Tongue (tissue), 2 donors: Measurements from ENCODE around the gene RIN2. TPM values are rescaled to one million over a fixed set of nuclear protein-coding genes. Genes with fewer than 3 reads are reported as not detected.

ENCODE experiments used
- DNase-seq: peaks from one replicate; pipeline ENCODE4 v3.0.0-alpha.2; 2015
- total RNA-seq: library from RNA; depleted of rRNA; stranded (reverse); fragments of >200 nt; gene quantifications from one replicate; pipeline ENCODE4 v1.2.3, GENCODE V29; 2014

RIN2 gene
- 37.3 TPM for total RNA-seq

GRCh38 chr20:19758133-19758500 lies at the start of gene RIN2:
Gene RIN2, plus strand, starts transcription at chr20:19758258. Its CDS starts 131,344 bp downstream, at chr20:19889602.
- DNase-seq = no peak

- DNase-seq = peak; percentile 44
Measured at GRCh38 chr20:19709635-19710335, 48.3 kb upstream of the RIN2 start.

GRCh38 chr20:19710336-19711120 lies 47.5 kb upstream of the RIN2 start:
- peak; percentile 51 for DNase-seq

- DNase-seq = no peak
Measured at GRCh38 chr20:19711126-19711525, 46.9 kb upstream of the RIN2 start.

DNA sequence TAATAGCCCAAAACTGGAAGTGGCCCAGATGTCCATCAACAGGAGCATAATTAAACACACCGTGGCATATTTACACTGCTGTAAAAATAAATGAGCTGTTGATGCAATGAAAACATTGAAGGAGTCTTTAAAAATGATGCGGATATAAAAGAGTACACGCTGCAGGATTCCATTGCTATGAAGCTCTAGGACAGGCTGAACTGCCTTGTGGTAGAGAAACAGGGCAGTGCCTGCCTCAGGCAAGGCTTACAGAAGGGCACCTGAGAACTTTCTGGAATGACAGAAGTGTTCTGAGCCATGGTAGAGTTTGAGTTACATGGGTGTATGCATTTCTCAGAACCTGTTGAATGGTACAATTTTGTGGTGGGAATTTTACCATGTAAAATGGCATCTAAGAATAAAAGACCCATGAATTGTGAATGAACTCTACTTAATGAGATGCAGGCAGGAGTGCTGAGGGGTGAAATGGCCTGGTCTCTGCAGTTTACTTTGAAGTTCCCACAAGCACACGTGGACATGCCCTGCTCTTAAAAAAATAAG lies 45.3 kb upstream of the RIN2 start:
- peak; percentile 65 for DNase-seq

DNA sequence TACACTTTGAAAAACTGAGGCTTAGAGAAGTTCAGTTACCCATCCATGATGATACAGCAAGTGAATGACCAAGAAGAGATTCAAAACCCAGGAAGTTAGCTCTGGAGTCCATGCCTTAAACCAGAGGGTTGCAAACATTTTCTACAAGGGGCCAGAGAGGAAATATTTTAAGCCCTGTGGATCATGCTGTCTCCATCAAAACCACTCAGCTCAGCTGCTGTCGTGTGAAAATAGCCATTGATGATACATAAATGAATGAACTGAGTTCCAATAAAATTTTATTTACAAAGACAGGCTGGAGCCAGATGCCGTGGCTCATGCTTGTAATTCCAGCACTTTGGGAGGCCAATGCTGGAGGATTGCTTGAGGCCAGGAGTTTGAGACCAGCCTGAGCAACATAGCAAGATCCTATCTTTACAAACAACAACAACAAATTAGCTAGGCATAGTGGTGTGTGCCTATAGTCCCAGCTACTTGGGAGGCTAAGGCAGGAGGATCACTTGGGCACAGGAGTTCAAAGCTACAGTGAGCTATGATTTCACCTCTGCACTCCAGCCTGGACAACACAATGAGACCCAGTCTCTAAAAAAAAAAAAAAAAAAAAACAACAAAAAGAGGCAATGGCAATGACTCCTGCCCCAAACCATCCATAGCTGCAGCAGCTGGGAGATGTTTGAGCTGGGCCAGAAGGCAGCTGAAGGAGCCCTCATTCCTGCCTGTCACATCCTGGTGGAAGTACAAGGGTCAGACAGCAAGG lies 44.1 kb upstream of the RIN2 start:
- DNase-seq = no peak

- no peak for DNase-seq
Measured at GRCh38 chr20:19714579-19714840, 43.5 kb upstream of the RIN2 start.

DNA sequence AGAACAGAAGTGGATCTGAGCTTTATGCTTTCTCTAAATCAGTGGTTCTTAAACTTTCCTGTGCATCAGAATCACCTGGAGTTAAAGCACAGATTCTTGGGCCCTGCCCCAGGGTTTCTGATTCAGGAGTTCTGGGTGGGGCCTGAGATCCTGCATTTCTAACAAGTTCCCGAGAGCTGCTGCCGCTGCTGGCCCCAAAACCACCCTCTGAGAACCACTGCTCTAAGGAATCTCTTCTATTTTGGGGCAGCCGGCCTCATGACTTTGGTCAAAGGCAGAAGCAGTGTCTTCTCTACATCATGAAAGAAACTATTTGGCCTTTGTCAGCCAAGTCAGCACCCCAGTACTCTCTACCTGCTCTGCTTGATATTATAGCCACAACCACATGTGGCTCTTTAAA lies 42.1 kb upstream of the RIN2 start:
- DNase-seq = no peak

GRCh38 chr20:19718880-19719279 lies 39.2 kb upstream of the RIN2 start:
- DNase-seq = no peak

DNA sequence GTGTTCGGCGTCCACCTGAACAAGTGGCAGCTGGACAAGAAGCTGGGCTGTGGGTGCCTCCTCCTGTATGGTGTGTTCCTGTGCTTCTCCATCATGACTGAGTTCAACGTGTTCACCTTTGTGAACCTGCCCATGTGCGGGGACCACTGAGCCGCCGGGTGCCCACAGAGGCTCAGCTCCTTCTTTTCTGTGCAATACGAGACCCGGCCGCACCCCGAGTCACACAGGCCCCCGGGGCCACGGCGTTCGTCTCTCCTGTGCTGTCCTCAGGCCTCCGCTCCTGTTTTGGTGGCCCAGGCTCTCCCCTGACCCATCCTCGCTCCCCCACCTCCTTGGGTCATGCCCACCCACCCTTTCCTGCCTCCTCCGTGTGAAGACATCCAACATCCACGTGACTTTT lies 37.1 kb upstream of the RIN2 start:
- DNase-seq = no peak

DNA sequence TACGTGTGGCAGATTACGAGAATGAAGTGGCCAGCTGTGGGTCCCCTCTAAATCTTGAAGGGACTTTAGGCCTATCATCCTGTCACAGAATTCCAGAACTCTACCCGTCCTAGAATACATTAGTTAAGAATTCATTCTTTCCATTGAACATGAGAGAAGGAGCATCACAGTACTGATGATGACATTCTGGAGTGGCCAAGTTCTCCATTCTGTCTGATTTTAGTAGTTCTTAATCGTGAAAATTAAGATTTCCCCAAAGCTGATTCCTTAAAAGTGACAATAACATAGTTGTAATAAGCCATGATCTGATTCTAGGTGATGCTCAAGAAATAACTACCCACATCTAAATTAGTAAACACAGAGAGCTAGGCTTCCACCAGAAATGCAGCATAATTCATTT lies 35.0 kb upstream of the RIN2 start:
- DNase-seq = no peak

DNA sequence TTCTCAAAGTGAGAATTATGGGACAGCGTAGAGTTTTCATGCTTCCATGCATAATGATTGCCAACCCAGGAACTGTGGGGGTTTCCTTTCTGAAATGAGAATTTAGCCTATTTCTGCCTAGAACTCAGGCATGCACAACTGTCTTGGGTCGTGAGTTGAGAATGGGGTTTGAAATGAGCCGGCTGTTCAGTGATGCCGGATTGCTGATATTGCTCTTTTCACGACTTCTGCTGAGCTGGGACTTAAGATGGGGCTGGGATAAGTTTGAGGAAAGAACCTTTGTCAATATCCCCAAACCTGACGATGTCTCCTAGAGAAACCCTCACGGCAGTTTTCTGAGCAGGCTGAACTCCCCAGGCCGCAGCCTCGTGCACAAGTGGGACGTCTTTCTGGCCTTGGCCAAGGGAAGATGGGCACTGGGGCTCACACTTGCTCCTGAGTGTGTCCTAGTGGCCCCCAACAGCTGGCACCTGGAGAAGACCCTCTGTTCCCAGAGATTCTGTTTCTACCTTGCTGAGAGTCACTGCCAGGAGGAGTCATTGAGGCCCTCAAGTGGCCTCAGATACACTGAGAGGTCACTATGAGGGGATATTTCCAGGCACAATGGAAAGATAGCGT lies 34.1 kb upstream of the RIN2 start:
- DNase-seq = no peak

DNA sequence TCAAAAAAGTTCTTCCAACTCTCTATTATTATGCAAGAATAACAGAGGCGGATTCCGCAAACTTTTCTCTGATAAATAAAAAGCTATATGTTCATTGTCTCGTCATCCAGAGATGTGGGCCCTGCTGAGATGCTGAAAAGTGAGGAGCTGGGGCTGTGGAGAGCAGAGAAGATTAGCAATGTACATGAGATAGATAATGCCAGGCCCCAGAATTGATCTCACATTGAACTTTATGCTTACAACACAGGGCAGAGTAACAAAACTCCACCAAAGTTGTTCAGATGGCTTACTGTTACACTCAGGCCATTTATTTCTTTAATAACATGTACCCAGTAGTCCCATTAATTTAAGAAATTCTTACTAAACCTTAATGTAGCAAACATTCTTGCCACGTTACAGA lies 32.7 kb upstream of the RIN2 start:
- no peak for DNase-seq

- DNase-seq = no peak
Measured at GRCh38 chr20:19725814-19726525, 32.1 kb upstream of the RIN2 start.

- no peak for DNase-seq
Measured at GRCh38 chr20:19727251-19727847, 30.7 kb upstream of the RIN2 start.

DNA sequence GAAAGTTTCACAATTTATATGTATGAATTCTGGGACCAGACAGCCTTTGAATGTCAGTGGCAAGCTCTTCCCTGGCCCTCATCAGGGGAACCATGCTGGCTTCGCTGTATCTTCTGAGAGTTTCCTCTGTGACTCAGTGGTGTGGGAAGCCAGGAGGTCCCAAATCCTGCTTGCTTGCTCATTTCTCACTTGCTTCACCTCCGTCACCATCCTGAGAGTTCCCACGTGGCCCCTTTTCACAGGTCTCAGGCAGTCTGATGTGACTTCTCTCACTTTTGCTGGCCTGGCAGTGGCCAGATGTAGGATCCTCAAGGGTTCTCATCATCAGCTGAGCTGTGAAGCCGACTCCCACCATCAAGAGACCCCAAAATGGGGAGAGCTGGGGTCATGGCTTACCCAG lies 28.4 kb upstream of the RIN2 start:
- no peak for DNase-seq

GRCh38 chr20:19730706-19731105 lies 27.4 kb upstream of the RIN2 start:
- no peak for DNase-seq

- no peak for DNase-seq
Measured at GRCh38 chr20:19734811-19735210, 23.2 kb upstream of the RIN2 start.

DNA sequence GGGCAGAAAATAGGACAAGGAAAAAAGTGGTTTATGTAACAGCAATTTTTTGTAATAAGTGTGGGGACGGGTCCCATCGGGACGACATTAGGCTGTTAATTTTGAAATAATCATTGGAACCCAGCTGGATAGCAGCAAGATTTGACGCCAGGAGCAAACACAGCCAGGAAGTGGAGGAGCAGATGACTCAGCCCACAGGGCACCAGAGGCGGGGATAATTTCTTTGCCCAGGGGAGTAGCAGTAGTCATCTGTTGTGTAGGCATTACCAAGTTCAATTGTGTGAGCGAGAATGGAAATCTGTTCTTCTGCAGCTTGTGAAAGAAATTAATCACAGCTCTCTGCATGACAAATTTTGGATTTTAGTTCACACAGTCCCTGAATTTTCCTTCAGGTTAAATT lies 22.6 kb upstream of the RIN2 start:
- peak; percentile 79 for DNase-seq

- DNase-seq = no peak
Measured at GRCh38 chr20:19737025-19737424, 21.0 kb upstream of the RIN2 start.

GRCh38 chr20:19738951-19739350 lies 19.1 kb upstream of the RIN2 start:
- DNase-seq = no peak

- DNase-seq = no peak
Measured at GRCh38 chr20:19739351-19739750, 18.7 kb upstream of the RIN2 start.
